ENCODE data around the gene PEX19. TPM values are rescaled to one million over a fixed set of nuclear protein-coding genes. Genes with fewer than 3 reads are reported as not detected.

PEX19 gene, protein sequence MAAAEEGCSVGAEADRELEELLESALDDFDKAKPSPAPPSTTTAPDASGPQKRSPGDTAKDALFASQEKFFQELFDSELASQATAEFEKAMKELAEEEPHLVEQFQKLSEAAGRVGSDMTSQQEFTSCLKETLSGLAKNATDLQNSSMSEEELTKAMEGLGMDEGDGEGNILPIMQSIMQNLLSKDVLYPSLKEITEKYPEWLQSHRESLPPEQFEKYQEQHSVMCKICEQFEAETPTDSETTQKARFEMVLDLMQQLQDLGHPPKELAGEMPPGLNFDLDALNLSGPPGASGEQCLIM
- total RNA-seq = 26.6 and 33.9 TPM in 2 replicates

DNA sequence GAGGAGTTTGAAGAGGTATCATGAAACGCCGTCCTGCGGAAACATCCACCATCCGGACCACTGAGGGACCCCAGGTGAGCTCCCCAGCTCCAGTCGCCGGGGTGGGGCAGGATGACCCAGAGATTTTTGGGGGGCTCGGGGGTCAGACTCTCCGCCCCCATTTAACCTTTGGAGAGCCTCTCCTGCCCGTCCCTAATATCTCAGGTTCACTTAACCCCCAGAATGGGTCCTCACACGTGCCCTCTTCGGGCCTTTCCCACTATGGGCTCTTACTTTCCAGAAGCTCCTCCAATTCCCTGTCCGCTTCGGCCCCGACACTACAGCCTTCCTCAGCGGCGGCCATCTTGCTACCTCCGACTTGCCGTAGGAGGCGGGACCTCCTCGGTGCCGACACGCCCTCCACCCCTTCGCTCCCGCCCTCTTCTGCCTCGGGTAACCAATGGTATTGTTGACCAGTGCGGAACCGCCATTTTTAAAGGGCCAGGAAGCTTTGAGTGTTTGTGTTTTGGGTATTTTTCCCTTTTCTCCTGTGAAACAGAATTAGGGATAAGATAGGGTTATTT lies at the start of gene PEX19:
Gene PEX19, minus strand, starts transcription at position 352 of the 563 bp plus-strand sequence. Its CDS starts 9 bp downstream, at position 343.

DNA sequence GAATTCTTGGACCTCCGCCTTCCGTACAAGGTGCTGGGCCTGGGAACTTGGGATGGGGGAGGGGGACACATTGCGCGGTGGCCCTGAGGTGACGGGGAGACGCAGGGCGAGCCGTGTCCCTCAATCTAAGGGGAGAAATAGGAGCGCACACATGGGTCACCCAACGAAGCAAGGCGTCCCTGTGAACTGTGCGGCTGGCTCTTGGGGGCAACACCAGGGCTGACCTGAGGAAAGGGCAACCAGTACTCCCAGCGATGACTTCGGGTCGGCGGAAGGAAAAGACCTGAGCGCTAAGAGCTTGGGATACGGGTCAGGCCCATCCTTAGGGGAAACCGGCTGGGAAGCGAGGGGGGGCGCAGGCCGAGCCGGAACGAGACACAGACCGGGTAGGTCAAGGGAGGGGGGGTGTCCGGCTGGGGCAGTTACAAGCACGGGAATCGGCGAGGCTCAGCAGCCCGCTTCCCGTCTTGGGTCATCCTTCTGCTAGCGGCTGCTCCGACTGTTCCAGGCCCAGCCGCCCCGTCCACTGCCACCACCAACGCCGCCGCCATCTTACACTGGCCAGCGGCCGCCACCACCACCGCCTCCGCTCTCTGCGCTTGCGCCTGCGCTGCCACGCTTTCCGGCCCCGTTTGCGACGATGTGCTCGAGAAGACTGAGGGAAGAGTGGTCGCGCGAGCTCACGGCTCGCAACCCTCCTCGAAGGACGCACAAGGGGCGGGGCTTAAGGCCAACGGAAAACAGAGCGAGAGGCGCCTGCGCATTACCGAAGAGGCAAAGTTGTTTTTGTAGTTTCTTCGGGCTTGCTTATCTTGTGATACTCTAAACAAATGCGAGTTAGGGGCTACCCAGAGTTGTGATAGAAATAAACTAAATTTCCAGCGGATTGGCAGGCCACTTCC lies 22.8 kb downstream of the PEX19 start, which contains the start of gene DCAF8:
Gene DCAF8, minus strand, starts transcription at position 657 of the 902 bp plus-strand sequence. CDS start 18,541 bp downstream, outside the sequence.

Small RNA genes lying within 50 kb of the gene (small RNA-seq; reads per million reads assigned to genes)
- not detected for gene RF00019

Other genes with a start within 250 kb of the PEX19 start
- gene KCNJ10, start 215.0 kb downstream of the PEX19 start, total RNA-seq = not detected in 2 replicates
- not detected in 2 replicates for gene KCNJ9, start 203.6 kb downstream of the PEX19 start, total RNA-seq
- 7.6 and 9.8 TPM in 2 replicates for gene IGSF8, start 186.5 kb downstream of the PEX19 start, total RNA-seq
- gene ATP1A2, start 169.4 kb downstream of the PEX19 start, total RNA-seq = not detected in 2 replicates
- gene ATP1A4, start 133.5 kb downstream of the PEX19 start, total RNA-seq = not detected in 2 replicates
- not detected in 2 replicates for gene CASQ1, start 94.6 kb downstream of the PEX19 start, total RNA-seq
- 154 and 208 TPM in 2 replicates for gene PEA15, start 79.7 kb downstream of the PEX19 start, total RNA-seq
- gene DCAF8, start 22.6 kb downstream of the PEX19 start, total RNA-seq = 91.8 and 96.1 TPM in 2 replicates
- gene COPA, start 58.1 kb upstream of the PEX19 start, total RNA-seq = 236 and 290 TPM in 2 replicates
- gene NCSTN, start 58.2 kb upstream of the PEX19 start, total RNA-seq = 87.2 and 101 TPM in 2 replicates
- gene NHLH1, start 81.9 kb upstream of the PEX19 start, total RNA-seq = 0.13 TPM in 1 of 2 replicates, not detected in the other
- gene VANGL2, start 115.4 kb upstream of the PEX19 start, total RNA-seq = not detected in 2 replicates
- not detected in 2 replicates for gene SLAMF6, start 238.1 kb upstream of the PEX19 start, total RNA-seq

All from thoracic aorta endothelial cell (primary cell).